NB4 (cell line): ENCODE data around the gene SCP2.

ENCODE experiments used
- DNase-seq: peaks from one replicate; pipeline ENCODE4 v3.0.0; 2010; ENCODE audit warnings: low read depth
- H3K4me3 ChIP-seq: one replicate; pipeline ENCODE4 v1.5.1; 2011; ENCODE audit warnings: mild to moderate bottlenecking, low read depth, low read length, moderate library complexity
- MYC ChIP-seq: IDR thresholded peaks from 2 replicates; pipeline ENCODE4 v1.6.1; 2011; ENCODE audit warnings: low read depth, low read length
- POLR2A ChIP-seq: IDR thresholded peaks from 2 replicates; pipeline ENCODE4 v1.6.1; 2011; ENCODE audit warnings: mild to moderate bottlenecking; ENCODE audit not compliant: insufficient read length; ENCODE audit errors: extremely low read depth
- TF ChIP-seq, protein P1 (sequence below): IDR thresholded peaks from one replicate; pipeline ENCODE4 v1.5.1; 2012; ENCODE audit warnings: low read depth, low read length
- TF ChIP-seq, protein P2 (sequence below): IDR thresholded peaks from 2 replicates; pipeline ENCODE4 v1.6.1; 2011; ENCODE audit warnings: low read depth, low read length

SCP2 gene

DNA sequence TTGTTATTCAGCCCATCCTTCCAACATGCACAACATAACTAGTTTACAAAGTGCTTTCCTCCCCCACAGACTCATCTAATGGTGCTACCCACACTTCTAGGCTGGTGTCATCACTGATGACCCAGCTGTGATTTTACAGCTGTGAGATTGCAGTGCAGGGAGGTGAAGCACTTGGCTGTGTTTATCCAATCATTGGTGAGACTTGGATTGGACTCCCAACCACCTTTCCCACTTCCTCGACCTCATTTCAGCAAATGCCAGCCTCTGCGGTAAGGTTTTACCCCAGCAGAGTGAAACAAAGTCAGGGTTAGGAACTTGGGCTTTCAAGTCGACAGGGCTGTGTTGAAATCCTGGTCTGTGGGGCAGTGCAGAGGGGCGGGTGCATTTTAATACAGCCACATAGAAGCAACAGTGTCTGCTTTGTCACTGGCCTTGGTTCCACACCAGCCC, 27.6 kb upstream of the SCP2 start:
- no peak overlapping the region for H3K4me3 ChIP-seq
- peak; percentile 22 for DNase-seq
- TF ChIP-seq POLR2A (no peak), MYC (no peak)
- TF ChIP-seq, protein P1, sequence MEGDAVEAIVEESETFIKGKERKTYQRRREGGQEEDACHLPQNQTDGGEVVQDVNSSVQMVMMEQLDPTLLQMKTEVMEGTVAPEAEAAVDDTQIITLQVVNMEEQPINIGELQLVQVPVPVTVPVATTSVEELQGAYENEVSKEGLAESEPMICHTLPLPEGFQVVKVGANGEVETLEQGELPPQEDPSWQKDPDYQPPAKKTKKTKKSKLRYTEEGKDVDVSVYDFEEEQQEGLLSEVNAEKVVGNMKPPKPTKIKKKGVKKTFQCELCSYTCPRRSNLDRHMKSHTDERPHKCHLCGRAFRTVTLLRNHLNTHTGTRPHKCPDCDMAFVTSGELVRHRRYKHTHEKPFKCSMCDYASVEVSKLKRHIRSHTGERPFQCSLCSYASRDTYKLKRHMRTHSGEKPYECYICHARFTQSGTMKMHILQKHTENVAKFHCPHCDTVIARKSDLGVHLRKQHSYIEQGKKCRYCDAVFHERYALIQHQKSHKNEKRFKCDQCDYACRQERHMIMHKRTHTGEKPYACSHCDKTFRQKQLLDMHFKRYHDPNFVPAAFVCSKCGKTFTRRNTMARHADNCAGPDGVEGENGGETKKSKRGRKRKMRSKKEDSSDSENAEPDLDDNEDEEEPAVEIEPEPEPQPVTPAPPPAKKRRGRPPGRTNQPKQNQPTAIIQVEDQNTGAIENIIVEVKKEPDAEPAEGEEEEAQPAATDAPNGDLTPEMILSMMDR = no peak
- TF ChIP-seq, protein P2, sequence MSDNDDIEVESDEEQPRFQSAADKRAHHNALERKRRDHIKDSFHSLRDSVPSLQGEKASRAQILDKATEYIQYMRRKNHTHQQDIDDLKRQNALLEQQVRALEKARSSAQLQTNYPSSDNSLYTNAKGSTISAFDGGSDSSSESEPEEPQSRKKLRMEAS = no peak

DNA sequence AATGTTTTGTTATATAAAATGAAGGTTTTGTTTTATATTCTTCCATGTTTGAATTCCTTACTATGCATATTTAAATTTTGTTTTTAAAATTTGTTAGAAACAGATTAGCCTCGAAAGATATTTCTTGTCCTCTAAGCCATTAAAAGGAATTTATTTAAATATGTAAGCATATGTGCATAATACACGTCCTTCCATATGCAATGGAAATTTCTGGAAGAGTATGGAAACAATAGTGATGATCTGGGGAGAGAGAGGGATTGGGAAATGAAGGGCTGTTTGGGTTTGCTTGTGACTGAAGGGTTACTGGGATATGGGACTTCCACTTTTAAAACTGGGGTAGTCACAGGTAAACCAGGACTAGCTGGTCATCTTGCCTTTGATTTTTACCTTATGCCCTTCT, 26.7 kb upstream of the SCP2 start:
- TF ChIP-seq, protein P2 = no peak
- no peak for DNase-seq
- H3K4me3 ChIP-seq = no peak overlapping the region

DNA sequence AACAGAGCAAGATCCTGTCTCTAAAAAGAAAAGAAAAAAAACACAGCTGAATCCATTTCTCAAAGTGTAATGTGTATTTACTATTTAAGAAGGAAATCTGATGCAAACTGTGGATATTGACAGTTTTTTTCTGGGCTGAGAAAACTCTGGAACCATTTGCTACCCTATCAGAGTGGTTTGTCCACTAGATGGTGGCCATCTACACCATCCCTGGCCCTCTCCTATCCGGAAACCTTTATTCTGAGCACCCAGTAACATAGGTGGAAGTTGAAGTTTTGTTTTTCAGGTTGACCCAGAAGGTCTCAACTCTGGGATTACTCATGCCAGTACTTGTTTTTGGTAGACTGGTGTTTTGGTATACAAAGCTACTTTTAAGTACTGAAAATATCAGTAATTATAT, 25.7 kb upstream of the SCP2 start:
- DNase-seq = no peak
- TF ChIP-seq MYC = no peak
- TF ChIP-seq, protein P1 = no peak
- TF ChIP-seq POLR2A = no peak
- TF ChIP-seq, protein P2 = no peak
- H3K4me3 ChIP-seq = no peak overlapping the region

DNA sequence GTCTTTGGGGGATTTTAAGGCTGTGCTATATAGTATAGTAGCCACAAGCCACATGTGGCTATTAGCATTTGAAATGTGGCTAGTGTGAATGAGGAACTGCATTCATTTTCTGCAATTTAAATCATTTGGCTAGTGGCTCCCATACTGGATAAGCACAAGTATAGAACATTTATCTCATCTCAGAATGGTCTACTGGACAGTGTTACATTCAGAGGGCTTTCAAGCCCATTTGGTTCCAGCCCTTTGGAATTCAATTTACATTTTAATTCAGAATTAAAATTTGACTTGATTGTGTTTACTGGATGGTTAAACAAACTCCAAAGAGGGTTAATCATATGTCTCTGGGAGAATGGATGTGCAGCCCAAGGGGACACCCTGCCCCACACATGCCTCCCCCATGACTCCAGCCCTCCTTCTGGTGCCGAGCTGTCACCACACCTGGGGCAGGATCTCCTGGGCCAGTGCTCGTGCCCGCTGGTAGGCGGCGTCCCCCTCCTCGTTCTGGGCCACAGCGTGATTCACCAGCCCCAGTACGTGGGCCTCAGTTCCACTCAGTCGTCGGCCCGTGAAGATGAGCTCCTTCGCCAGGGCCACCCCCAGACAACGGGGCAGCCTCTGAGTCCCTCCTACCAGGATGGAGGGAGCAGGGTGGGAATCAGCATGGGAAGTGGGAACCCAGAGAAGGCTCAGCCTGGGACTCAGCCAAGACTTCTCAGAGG, 22.7 kb upstream of the SCP2 start:
- H3K4me3 ChIP-seq = no peak overlapping the region
- no peak for TF ChIP-seq POLR2A
- TF ChIP-seq MYC = no peak
- TF ChIP-seq, protein P2 = no peak
- TF ChIP-seq, protein P1 = no peak
- DNase-seq = no peak

DNA sequence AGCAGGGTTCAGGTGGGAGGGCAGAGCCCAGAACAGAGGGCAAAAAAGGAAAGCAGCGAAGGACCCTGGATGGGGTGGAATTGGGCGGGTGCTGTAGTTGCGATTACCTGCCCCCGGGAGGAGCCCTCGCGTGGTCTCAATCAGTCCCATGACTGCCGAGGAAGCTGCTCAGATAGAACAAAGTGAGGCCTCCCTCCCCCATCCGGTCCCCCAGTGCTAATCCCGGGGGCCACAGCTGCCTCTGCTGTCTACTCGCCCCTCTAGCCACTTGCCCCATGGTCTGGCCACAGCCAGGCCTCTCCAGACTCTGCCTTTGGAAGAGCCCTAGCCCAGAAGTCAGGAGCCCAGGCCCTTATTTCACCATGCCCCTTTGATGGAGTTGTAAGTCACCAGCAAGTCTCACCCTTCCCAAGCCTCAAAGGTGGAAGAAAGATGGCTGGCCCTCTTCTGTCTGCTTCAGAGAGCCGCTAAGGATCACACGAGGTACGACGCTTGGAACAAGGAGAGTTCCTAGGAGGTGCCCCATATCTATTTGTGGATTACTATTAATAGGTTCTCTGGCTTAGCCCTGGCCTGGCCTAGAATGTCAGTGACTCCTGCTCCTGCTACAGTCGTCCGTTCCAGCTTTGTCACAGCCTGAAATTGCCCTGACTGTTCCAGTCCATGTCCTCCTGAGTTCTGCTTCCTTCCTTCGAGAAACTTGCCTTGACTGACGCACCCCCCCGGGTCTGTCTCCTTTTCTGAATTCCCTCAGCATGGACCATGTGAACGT, 22.0 kb upstream of the SCP2 start:
- DNase-seq = peak; percentile 61
- TF ChIP-seq, protein P1 = peak; percentile 75
- no peak for TF ChIP-seq POLR2A
- no peak overlapping the region for H3K4me3 ChIP-seq

DNA sequence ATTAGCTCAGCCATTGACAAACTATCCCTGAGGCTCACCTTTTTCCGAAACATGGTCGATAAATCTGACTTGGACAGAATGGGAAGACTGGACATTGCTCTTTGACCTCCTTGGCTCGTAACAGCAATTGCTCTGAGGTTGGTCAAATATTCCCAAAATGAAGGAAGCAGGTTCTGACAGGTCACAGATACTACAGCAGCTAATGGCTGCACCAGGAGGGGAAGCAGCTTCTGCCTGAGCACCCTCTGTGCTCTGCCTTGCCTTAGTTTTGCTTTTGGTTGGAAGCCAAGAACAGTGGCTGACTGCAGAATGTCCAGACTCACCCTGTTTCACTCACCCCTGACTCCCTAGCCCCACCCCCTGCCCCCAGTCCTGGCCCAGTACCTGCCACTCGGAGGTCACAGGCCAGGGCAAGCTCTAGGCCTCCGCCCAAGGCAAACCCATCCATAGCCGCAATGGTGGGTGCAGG, 20.9 kb upstream of the SCP2 start:
- DNase-seq = no peak
- TF ChIP-seq MYC = no peak
- TF ChIP-seq, protein P2 = no peak
- TF ChIP-seq, protein P1 = no peak
- TF ChIP-seq POLR2A = no peak
- H3K4me3 ChIP-seq = no peak overlapping the region
